Esophagus muscularis mucosa (tissue), 4 donors: ENCODE measurements around the gene LNPEP. TPM values are rescaled to one million over a fixed set of nuclear protein-coding genes. Genes with fewer than 3 reads are reported as not detected.

Experiments used
- DNase-seq: peaks from one replicate; pipeline ENCODE4 v3.0.0-alpha.2; 2017; ENCODE audit errors: extremely low spot score
- H3K27ac ChIP-seq, 4 donors: fragments of 200-600 bp; sonication (generic); replicated peaks in 1 of 4; 1 replicate in 3 of 4; 2 replicates in 1 of 4; pipeline ENCODE4 v1.5.1; 2016 to 2019; ENCODE audit warnings: mild to moderate bottlenecking in 1 of 4
- H3K27me3 ChIP-seq, 4 donors: fragments of 200-600 bp; sonication (generic); one replicate each; pipeline versions ENCODE4 v1.5.1 to v1.6.0; 2016 to 2019
- H3K36me3 ChIP-seq, 4 donors: fragments of 200-600 bp; sonication (generic); one replicate each; pipeline ENCODE4 v1.5.1; 2016 to 2019
- H3K4me1 ChIP-seq, 4 donors: fragments of 200-600 bp; sonication (generic); one replicate each; pipeline ENCODE4 v1.5.1; 2016 to 2019
- H3K4me3 ChIP-seq, 4 donors: fragments of 200-600 bp; sonication (generic); 1 replicate in 2 of 4; 2 replicates in 2 of 4; pipeline ENCODE4 v1.5.1; 2016 to 2019; ENCODE audit warnings: mild to moderate bottlenecking in 4 of 4, moderate library complexity in 1 of 4
- H3K9me3 ChIP-seq, 4 donors: fragments of 200-600 bp; sonication (generic); 1 replicate in 3 of 4; 2 replicates in 1 of 4; pipeline ENCODE4 v1.5.1; 2016 to 2019
- EP300 ChIP-seq: sonication (generic); formaldehyde crosslinking; IDR thresholded peaks from one replicate; pipeline ENCODE4 v1.6.1; 2017; ENCODE audit warnings: antibody characterized with exemption
- POLR2A ChIP-seq: fragments of 450-650 bp; IDR thresholded peaks from one replicate; pipeline ENCODE4 v1.6.1; 2017; ENCODE audit warnings: antibody characterized with exemption, moderate library complexity, mild to moderate bottlenecking, low read depth
- POLR2AphosphoS5 ChIP-seq, 2 donors: sonication (generic); formaldehyde crosslinking; IDR thresholded peaks; one replicate each; pipeline ENCODE4 v1.6.1; 2017; ENCODE audit warnings: antibody characterized with exemption in 2 of 2
- WGBS: methylation state at CpG from one replicate; pipeline ENCODE4 v1.1.5; 2018; 5-methylcytosine and 5-hydroxymethylcytosine counted together
- intact Hi-C: fragments of 100-400 bp; cut with DNase I; formaldehyde crosslinking; loops from one replicate; pipeline ENCODE4 v1.15.1; 2023
- total RNA-seq, 4 donors: library from RNA; depleted of rRNA; stranded (reverse); fragments of >200 nt; gene quantifications; one replicate each; pipeline versions ENCODE4 v1.1.0 to v1.2.1, GENCODE V29; 2016
- TF ChIP-seq, protein P1 (sequence below), 3 experiments: fragments of 200-600 bp in 2 of 3; fragments of 450-650 bp in 1 of 3; sonication (generic) in 2 of 3; IDR thresholded peaks; one replicate each; pipeline ENCODE4 v1.5.1; 2017 to 2019; ENCODE audit warnings: antibody characterized with exemption in 3 of 3, mild to moderate bottlenecking in 2 of 3, moderate library complexity in 1 of 3

The LNPEP gene
- total RNA-seq, 4 donors from 2014 or later: 55.2 to 80.2 (median 65.6) TPM

DNA sequence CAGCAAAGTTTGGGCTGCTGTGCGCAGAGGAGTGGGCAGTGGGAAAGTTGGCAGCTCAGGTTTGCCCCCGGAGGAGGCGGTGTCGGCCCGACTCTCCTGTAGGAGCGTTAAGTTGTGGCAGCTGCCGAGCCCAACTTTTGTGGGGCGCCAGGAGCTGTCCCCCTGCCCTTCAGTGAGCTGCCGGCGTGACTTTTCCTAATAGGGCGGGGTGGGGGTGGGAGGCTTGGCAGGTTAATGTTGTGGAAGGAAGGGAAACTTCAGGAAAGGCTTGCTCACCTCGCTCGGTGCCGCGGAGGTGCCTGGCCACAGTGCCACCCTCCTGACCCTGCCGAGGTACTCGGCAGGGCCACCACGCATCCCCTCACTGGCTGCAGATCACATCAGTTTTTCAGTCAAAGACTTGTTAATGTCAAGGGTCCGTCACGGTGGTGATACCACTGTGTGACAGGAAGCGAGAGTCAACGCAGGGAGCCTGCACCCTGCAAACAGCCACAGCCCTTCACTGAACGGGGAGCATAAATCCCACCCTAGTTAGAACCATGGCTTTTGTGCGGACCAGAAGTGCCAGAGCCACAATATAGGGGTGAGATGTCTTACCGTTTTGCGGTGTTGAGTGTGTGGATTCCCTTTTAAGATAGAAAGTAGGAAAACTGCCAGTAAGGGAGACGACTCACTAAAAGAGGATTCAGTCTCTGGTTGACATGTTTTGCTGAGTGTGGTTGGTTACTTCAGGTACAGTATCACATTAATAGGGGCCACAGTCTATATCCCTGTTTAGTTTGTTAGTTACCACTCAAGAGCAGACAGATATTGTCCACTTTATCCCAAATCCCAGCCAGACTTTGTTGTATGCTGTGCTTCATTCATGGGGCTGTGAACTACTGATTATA is 796 bp downstream of the LNPEP start:
- 2% methylated on average over 11 of the region's 27 CpGs for WGBS
- H3K27ac ChIP-seq: peak overlapping the region; percentile 97 to 98 (median 98)
- TF ChIP-seq EP300 (no peak), POLR2AphosphoS5 (IDR thresholded peaks at IDR 0.05) (peak in 1 of 2 donors; percentile 18)
- TF ChIP-seq, protein P1, sequence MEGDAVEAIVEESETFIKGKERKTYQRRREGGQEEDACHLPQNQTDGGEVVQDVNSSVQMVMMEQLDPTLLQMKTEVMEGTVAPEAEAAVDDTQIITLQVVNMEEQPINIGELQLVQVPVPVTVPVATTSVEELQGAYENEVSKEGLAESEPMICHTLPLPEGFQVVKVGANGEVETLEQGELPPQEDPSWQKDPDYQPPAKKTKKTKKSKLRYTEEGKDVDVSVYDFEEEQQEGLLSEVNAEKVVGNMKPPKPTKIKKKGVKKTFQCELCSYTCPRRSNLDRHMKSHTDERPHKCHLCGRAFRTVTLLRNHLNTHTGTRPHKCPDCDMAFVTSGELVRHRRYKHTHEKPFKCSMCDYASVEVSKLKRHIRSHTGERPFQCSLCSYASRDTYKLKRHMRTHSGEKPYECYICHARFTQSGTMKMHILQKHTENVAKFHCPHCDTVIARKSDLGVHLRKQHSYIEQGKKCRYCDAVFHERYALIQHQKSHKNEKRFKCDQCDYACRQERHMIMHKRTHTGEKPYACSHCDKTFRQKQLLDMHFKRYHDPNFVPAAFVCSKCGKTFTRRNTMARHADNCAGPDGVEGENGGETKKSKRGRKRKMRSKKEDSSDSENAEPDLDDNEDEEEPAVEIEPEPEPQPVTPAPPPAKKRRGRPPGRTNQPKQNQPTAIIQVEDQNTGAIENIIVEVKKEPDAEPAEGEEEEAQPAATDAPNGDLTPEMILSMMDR (IDR thresholded peaks at IDR 0.05): no peak
- peak overlapping the region; percentile 87 to 95 (median 92) for H3K4me3 ChIP-seq
- intact Hi-C loops: loop anchor here (5.0 to 10.0 kb wide), 3 partner anchors 59 to 228 kb away; partner anchors contain the start of genes ERAP1 and ERAP2
- H3K27me3 ChIP-seq: no peaks in the 10 kb centered on the region
- peaks cover 37 to 67% (median 62%) of the 10 kb centered on the region in 4 donors for H3K4me1 ChIP-seq
- H3K9me3 ChIP-seq: no peaks in the 10 kb centered on the region
- no peaks in the 10 kb centered on the region for H3K36me3 ChIP-seq
- DNase-seq: no peak

DNA sequence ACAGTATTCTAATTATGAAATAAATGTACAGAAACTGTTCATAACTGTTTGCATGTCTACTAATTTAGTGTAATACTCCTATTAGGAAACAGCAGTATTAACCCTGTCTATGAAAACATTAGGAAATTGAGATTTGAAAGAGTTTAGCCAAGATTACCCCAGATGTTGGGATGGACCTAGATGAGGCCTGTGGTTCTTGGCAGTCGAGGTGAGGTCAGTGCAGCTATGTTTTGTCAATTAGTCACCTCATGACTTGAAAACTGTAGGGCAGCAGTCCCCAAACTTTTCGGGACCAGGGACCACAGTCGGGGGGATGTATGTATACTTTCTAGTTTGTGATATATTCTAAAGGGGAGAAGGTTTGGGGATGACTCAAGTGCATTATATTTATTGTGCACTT is 4.7 kb downstream of the LNPEP start:
- intact Hi-C loops: no loop called here
- Histone ChIP-seq H3K4me1 (peaks cover 23 to 63% (median 39%) of the 10 kb centered on the region in 4 donors), H3K36me3 (no peaks in the 10 kb centered on the region), H3K27ac (no peak overlapping the region), H3K4me3 (no peak overlapping the region), H3K27me3 (no peaks in the 10 kb centered on the region), H3K9me3 (no peaks in the 10 kb centered on the region)
- TF ChIP-seq, protein P1 (IDR thresholded peaks at IDR 0.05): no peak
- TF ChIP-seq EP300 (no peak), POLR2A (no peak), POLR2AphosphoS5 (IDR thresholded peaks at IDR 0.05) (no peak)
- 88% methylated on average over 3 of the region's 3 CpGs for WGBS
- no peak for DNase-seq

DNA sequence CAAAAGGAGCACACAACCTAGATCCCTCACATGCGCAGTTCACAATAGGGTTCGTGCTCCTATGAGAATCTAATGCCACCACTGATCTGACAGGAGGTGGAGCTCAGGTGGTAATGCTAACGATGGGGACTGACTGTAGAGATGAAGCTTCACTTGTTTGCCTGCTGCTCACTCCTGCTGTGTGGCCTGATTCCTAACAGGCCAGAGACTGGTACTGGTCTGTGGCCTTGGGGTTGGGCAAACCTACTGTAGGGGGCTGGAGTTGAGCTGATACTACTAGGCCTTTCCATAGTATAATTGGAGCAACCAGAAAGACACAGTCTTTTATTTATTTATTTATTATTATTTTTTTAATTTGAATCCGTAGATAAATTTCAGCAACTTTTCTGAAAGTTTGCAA is 5.3 kb downstream of the LNPEP start:
- 96% methylated on average over 4 of the region's 4 CpGs for WGBS
- TF ChIP-seq, protein P1 (IDR thresholded peaks at IDR 0.05): no peak
- TF ChIP-seq POLR2AphosphoS5 (IDR thresholded peaks at IDR 0.05) (no peak), POLR2A (no peak), EP300 (no peak)
- Histone ChIP-seq H3K4me3 (no peak overlapping the region), H3K4me1 (peaks cover 23 to 63% (median 39%) of the 10 kb centered on the region in 4 donors), H3K27ac (no peak overlapping the region), H3K36me3 (no peaks in the 10 kb centered on the region), H3K27me3 (no peaks in the 10 kb centered on the region), H3K9me3 (no peaks in the 10 kb centered on the region)
- no peak for DNase-seq
- intact Hi-C loops: no loop called here

DNA sequence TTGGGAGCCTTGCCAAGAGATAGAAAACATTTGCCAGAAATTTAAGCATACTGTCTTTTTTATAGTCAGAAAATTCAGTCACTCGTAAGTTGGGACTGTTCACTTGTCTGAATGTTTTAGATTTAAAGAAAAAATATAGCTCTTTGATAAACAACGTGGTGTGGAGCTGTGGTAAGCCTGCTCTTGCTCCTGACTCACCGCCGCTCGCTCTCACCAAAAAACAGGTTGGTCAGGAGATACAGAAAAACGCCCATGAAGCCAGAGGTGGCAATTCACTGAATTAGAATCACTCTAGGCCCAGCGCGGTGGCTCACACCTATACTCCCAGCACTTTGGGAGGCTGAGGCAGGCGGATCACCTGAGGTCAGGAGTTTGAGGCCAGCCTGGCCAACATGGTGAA is 6.2 kb downstream of the LNPEP start:
- H3K27ac ChIP-seq: no peak overlapping the region
- no peaks in the 10 kb centered on the region for H3K27me3 ChIP-seq
- 91% methylated on average over 9 of the region's 9 CpGs for whole genome bisulfite sequencing
- intact Hi-C loops: no loop called here
- peaks cover 23 to 58% (median 37%) of the 10 kb centered on the region in 4 donors for H3K4me1 ChIP-seq
- H3K9me3 ChIP-seq: no peaks in the 10 kb centered on the region
- TF ChIP-seq POLR2AphosphoS5 (IDR thresholded peaks at IDR 0.05): no peak
- TF ChIP-seq EP300: no peak
- TF ChIP-seq POLR2A: no peak
- TF ChIP-seq, protein P1 (IDR thresholded peaks at IDR 0.05): no peak
- no peak for DNase-seq
- H3K4me3 ChIP-seq: no peak overlapping the region
- H3K36me3 ChIP-seq: no peaks in the 10 kb centered on the region
